Ammon's horn (tissue), 1 donor: ENCODE data around the gene PLEK2.

Experiments
- DNase-seq: peaks from one replicate; pipeline ENCODE4 v3.0.0-alpha.2; 2016; ENCODE audit warnings: low spot score

The PLEK2 gene

DNA sequence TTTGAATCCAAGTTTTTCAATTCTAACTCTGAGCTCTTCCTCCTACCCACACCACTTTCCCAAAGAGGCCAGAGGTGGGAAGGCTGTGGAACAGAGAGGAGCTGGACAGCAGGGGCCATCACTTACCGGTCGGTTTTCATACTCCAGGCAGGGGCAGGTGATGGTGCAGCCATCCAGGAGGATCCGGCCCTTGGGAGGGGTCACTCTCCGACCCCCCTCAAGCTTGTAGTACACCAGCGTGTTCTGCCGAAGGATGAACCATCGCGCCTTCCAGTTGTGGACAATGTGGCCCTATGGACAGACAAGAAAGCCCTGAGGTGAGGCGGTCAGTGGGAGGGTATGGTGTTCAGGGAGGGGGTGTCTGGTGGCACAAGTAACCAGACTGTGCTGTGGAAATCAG lies 14.4 kb downstream of the PLEK2 start:
- no peak for DNase-seq

DNA sequence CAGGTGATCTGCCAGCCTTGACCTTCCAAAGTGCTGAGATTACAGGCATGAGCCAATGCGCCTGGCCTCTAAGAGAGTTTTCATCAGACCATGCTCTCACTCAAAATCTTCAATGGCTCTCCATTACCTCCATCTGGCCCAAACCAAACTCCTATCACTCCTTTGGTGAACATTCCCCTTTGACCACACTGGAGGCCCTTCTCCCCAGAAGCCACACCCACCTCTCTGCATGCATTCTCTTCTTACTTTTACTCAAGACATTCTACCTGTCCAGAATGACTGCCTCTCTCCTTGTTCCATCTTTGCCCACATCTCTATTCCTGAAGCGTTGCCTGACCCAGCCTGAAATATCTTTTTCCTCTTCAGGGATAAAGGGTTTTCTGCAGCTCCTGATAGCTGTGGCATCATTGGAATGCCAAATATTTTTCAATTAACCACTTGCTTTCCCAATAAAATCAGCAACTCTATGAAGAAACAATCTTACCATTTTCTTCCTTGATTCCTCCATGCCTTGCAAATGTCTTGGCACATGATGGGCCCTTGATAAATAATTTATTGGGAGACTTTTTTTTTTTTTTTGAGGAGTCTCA lies 15.5 kb downstream of the PLEK2 start:
- DNase-seq = no peak

DNA sequence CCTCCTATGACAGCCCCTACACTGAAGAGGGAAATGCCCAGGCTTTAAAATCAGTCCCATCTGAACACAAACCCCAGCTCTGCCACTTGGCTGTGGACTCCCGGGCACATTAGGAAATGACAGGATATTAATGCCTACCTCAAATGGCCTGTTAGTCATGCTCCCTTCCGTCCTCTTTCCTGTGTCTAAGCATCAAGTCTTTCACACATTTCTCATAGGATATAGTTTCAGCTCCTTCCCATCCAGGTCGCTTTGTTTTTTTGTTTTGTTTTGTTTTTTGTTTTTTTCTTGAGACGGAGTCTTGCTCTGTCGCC lies 16.1 kb downstream of the PLEK2 start:
- no peak for DNase-seq

DNA sequence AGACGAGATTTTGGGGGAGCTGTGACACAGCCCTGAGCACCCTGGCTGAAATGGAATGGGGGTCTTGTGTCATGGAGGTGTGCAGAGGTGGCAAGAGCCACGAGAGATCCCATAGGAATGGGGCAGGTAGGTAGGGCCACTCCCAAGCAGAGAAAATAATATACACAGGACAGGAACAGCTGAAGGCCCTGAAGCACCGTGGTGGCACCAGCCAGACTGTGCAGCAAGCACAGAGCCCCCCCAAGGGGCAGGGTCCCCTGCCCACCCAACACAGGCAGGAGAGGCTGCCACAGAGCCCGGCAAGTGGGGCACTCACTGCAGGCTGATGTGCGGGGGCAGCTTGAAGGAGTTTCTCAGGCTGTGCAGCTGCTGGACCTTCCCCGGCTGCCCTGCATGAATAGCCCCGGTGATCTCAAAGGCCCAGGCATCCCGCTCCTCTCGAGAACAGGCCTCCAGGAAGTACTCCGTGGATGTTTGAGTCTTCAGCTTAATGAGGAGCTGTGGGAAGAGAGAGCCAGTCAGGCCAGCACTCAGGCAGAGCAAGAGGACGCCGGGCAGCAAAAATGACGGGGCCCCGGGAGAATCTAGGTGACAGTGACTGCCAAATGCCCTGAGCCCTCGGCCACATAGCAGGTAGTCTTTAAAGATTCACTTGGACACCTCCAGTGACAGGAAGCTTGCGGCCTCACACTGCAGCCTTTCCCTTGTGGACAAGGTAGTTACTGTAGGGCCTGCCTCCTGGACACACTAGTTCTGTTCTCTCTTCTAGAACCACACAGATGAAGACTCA lies 16.7 kb downstream of the PLEK2 start:
- DNase-seq = no peak

DNA sequence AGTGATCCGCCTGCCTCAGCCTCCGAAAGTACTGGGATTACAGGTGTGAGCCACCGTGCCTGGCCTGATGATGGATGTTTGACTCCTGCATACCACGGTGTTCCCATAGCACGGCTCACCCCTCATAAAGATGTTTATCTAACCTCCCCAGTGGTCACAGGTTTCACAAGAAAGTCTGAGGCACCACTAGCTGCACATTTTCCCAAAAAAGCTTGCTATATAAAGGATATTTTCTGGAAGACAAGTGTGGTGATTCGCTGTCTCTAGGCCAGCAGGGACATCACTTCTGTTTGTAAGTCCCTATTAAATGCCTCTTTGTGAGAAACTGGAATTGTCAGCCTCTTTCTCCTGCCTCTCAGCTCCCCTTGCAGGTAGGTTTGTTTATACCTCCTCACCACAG lies 18.3 kb downstream of the PLEK2 start:
- DNase-seq = no peak

DNA sequence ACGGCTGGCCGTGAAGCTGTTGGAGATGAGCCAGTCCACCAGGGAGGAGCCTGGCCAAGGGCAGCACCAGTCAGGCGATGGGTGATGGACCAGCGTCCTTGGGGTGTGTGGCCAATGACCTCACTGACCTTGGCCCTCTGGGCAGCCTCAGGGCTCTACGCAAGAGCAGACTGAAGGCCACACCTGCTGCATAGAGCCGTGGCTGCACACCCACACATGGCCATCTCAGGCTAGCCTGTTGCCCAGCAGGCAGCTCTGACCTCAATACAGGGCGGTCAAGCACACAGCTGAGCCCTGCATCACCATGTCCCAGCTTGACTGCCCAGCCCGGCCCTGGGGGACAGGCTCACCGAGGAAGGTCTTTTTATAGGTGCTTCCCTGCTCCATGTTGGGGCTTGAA lies 19.2 kb downstream of the PLEK2 start:
- no peak for DNase-seq

DNA sequence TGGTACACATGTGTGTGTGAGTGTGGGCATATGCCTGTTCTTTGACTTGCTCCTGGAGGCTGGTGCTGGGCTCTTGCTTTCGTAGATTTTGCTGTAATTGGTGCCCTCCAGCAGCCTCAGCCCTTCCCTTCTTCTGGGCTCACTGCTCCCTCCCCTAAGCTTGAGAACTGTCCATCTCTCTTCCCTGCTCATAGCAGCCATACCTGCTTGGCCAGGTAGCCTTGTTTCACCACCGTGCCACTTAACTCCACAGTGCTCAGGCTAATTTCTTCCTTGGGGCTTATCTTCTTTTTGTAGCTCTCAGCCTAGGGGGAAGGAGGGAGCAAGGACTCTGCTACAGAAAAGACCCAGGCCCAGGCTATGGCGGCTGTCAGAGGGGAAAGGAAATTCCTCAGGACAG lies 19.8 kb downstream of the PLEK2 start:
- no peak for DNase-seq

DNA sequence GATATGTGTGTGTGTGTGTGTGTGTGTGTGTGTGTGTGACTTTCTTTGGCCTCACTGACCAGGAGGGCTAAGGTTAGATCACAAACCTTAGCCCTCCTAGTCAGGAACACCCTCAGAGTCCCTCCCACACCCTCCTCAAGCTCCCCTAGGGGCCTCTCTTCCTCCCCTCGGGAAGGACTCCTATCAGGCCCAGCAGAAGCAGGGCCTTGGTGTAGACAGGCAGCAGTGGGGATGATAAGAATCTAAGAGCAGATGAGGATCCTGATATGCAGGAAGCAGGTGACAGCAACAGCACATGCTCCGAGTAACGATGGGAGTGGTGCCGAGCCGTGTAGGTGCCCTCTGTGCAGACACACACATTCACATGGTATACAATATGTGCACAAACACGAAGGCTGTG lies 20.7 kb downstream of the PLEK2 start:
- no peak for DNase-seq

DNA sequence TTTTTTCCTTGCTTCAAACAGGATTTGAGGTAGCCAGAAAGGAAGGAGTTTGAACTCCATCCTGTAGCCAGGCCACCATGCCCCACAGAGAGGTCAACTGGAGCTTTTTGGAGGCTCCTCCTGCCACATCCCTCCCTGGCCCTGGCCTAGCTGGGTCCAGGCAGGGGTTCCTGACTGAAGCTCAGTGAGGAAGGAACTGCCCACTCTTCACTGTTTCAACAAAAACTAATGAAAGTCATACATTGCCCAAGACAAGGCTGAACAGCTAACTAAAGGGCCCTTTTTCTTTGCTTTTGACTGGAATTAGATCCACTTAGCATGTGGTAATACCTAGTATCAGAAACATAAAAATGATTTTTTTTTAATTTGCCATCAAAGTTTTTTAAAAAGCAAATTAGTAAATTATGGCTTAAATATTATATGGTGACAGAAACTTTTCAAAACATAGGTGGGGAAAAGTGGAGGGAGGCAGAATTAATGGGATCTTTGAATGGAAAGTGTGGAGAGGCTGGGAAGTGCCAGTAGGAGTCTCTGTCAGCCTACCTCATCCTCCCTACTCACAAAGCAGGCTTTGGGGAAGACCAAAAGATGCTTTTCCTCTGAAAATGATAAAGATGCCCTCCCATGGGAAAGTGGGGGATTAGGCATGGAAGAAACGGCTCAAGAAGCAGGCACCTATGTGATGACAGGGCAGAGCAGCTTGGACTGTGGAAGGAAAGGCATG lies 22.0 kb downstream of the PLEK2 start:
- no peak for DNase-seq

DNA sequence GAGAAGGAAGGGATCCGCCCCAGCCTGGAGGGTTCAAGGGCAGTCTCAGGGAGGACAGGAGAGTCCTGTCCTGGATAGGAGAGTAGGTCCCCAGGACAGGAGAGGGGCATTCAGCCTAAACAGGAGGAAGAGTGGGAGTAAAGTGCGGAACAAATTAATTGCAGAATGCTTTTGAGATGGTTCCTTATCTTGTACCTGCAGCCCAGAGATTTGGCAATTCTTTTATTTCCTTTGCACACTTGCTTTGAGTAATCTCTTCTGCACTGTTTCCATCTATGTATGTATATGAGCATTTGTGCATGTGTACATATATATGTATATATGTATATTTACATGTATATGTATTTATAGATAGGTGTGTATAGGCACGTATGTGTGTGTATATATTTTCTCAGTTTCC lies 22.7 kb downstream of the PLEK2 start:
- DNase-seq = no peak

DNA sequence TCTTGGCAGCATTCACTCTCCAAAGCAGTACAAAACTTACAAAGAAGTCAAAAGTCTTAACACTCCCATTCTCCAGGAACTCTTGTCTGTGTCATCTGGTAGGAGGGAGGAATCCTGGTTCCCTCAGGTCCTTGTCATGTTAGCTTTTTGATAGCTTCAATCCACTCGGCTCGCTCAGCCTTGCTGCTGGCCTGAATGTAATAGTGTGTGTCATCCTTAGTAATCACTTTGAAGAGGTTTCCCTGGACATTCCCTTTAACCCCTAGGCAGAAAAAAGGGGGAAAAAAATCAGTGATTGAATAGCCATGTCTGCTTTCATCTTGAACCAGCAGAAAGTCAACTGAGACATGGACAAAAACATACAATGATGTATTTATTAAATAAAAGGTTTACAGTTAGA lies 24.8 kb downstream of the PLEK2 start:
- DNase-seq = no peak

DNA sequence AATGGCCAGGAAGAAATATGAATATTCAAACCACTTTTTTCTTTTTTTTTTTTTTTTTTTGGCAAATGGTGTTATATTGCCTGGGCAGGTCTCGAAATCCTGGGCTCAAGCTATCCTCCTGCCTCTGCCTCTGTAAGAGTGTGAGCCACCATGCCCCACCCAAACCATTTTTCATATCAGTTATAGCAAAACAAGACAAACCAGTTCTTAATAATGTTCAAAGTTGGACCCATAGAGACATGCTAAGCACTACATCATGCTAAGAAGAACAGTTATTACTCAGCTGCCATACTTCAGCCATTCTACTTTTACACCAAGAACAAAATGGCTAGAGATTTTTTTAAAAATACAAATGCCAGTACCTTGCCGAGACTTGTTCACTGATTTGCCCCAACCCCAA lies 26.3 kb downstream of the PLEK2 start:
- DNase-seq = no peak

DNA sequence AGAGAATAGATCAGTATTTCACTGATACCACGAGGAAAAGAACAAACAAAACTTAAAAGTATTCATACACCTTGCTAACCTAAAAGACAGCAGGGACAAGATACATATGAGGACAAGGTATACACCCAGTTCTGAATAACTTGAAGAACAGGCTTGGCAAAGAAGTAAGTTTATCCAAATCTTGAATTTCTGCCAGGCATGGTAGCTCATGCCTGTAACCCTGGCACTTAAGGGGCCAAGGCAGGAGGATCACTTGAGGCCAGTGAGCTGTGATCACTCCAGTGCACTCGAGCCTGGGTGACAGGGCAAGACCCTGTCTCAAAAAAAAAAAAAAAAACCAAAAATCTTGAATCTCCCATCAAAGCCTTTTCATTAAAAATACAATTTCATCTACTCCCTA lies 26.8 kb downstream of the PLEK2 start:
- DNase-seq = no peak

DNA sequence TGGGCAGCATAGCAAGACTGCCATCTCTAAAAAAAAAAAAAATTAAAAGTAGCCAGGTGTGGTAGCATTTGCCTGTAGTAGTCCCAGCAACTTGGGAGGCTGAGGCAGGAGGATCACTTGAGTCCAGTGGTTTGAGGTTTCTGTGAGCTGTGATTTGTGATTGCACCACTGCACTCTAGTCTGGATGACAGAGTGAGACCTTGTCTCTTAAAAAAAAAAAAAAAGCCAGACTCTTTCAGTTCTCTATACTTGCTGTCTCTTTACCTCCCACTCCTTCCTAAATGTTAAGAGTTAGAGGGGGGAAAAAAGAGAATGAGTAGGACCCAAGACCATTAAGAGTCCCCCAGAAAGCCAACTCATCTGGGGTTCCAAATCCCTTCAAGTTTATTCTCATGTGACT lies 34.0 kb downstream of the PLEK2 start:
- no peak for DNase-seq

DNA sequence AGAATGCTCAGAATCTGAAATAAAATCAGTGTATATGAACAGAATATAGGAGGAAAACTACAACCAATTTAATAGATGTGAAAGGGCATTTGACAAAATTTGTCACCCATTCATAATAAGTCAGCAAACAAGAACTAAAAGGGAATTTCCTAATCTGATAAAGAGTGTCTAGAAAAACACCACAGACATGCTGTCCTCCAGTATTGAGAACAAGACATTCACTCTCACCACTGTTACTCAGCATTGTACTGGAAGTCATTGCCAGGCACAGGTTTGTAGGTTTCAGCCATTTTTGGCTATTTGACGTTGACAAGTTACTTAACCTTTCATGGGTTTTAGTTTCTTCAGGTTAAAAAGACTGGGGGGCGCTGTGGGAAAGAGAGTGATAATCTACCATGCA lies 38.6 kb downstream of the PLEK2 start:
- no peak for DNase-seq

DNA sequence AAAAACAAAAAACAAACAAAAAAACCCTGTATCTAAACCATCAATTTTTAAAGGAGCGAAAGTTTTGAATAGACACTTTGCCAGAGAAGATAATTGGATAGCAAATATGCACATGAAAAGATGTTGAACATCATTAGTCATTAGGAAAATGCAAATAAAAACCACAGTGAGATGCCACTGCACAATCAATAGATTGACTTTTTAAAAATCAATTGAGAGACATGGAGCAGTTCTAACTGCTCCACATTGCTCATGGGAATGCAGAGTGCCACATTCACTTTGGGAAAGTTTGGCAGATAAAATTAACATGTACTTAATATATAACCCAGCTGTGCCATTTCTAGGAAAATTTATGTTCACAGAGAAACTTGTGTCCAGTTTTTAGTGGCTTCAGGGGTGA lies 39.1 kb downstream of the PLEK2 start:
- DNase-seq = no peak

DNA sequence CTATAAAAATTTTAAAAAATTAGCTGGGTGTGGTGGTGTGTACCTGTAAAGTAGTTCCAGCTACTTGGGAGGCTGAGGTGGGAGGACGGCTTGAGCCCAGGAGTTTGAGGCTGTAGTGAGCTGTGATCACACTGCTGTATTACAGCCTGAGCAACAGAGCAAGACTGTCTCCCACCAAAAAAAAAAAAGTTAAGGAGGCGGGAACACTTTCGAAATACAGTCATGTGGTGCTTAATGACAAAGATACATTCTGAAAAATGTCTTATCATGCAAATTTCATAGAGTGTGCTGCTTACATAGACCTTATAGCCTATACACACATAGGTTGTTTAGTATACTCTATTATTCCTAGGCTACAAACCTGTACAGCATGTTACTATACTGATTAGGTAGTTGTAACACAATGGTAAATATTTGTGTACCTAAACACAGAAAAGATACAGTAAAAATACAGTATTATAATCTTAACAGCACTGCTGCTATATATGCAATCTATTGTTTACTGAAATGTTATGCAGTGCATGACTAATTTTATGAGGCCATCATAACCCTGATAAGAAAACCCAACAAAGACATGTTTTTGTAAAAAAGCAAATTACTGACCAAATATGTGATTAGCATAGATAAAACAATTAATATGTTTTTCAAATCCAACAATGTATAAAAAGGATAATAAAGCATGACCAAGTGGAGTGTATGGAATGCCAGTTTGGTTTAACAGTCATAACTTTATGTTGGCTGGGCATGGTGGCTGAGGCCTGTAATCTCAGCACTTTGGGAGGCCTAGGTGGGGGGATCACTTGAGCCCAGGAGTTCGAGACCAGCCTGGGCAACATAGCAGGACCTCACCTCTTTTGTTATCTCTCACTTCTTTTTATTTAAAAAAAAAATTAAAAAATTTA lies 40.5 kb downstream of the PLEK2 start:
- no peak for DNase-seq

DNA sequence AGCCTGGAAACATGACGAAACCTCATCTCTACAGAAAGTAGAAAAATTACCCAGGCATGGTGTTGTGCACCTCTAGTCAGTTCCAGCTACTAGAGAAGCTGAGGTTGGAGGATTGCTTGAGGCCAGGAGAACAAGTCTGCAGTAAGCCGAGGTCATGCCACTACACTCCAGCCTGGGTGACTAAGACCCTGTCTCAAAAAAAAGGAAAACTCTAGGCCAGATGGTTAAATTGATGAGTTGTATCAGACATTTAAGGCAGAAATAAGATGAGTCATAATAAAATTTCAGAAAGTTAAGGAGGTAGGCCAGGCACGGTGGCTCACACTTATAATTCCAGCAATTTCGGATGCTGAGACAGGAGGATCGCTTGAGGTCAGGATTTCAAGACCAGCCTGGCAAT lies 41.1 kb downstream of the PLEK2 start:
- DNase-seq = no peak

DNA sequence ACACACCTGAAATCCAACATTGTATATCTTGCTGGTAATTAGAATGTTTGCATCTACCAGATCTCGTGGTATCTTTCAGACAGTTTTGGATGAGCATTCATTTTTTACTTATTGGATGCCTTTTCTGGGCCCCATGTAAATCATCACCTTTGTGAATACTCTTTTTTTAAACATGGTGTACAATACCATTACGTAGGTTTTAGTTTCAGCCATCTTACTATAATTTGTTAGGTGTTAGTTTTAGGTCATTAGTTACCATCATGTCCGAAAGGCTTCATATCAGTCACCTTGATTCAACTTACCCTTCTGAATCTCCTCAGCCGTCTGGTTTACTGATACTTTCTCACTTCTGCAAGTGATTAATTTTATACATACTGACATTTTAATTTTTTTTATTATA lies 46.5 kb downstream of the PLEK2 start:
- DNase-seq = no peak

DNA sequence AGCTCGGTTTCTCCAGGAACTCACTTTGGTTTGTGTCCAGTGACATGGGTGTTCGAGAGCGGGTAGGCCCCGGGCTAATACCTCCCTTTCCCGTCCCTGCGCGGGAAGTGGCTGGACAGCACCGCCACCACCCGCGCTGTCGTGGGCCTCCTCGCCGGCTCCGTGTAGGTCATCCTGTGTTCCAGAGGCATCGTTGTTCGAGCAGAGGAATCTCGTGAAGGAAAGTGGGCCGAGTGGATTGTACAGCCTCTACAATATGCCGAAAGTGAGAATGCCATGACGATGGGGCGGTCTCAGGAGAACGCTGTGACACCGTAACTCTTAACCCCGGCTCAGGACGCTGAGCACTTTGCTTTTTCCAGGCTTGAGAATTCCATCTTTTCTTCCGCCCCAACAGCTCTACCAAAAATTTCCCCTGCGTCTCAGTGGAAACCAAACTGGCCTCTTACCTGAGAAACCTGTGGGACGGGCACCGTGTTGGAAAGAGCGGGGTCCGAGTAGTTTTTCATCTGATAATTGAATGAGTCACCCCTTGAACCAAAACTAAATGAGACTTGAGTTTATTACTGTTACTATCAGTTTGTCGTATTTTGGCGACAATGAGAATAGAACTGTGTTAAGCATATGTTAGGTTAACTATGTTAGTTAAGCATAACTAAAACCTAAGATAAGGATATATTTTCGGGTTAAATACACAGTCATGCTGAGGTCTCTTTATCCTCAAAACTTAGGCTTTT lies 51.3 kb downstream of the PLEK2 start:
- no peak for DNase-seq

DNA sequence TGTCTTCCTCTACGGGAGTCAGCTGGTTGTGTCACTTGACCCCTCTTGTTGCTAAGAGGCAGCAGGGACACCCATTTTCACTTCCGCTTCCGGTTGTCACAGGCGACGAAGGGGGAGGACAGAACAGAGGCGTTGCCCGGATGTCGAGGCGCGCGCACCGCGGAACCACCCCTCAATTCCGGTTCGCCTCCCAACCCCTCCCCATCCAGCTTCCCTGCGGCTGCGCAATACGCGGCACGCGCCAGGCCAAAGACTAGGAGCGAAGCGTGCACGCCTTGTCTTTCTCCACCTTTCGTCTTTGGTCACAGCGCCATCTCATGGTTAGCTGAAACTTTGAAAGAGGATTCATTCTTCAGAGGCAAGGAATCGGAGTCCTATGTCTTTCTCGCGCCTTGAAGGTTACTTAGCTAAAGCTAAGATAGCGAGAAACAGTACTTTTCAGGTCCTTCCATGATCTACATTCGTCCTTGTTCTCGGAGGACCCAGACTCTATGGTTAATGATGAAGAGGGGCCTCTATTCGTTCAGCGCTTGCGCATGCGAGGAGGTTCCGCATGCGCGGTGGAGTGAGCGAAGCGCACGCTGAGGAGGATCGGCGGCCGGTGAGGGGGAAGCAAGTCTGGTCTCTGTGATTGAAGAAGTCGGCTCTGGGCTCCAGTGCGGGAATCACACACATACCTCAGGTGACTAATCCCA lies 52.0 kb downstream of the PLEK2 start, which contains the start of the genes ATP6V1D and EIF2S1:
TSS of gene ATP6V1D (minus strand) at position 30 of the 695 bp plus-strand sequence. CDS start 106 bp downstream, outside the sequence.
TSS of gene EIF2S1 (plus strand) at position 554 of the 695 bp plus-strand sequence. CDS start 4,440 bp downstream, outside the sequence.
- peak; percentile 100 for DNase-seq
